Activated CD4-positive, alpha-beta T cell treated with anti-CD3 and anti-CD28 coated beads, Interleukin-2, Interleukin-6, amounts not matched to agents 100 ng/mL and 50 ng/mL, durations not matched to agents 16 hours and 8 hours (primary cell): Measurements from ENCODE around the gene PIGB.
"Not testable (repeated sequence)": the region's sequence is repeated elsewhere in the genome, so short reads cannot be mapped to it uniquely, and the experiment has no call there.

ENCODE experiments used
- DNase-seq: peaks from one replicate; pipeline ENCODE4 v3.0.0-alpha.2; 2020

PIGB gene

GRCh38 chr15:55302801-55303200 is 16.2 kb upstream of the PIGB start:
- DNase-seq = not testable (repeated sequence)

DNA sequence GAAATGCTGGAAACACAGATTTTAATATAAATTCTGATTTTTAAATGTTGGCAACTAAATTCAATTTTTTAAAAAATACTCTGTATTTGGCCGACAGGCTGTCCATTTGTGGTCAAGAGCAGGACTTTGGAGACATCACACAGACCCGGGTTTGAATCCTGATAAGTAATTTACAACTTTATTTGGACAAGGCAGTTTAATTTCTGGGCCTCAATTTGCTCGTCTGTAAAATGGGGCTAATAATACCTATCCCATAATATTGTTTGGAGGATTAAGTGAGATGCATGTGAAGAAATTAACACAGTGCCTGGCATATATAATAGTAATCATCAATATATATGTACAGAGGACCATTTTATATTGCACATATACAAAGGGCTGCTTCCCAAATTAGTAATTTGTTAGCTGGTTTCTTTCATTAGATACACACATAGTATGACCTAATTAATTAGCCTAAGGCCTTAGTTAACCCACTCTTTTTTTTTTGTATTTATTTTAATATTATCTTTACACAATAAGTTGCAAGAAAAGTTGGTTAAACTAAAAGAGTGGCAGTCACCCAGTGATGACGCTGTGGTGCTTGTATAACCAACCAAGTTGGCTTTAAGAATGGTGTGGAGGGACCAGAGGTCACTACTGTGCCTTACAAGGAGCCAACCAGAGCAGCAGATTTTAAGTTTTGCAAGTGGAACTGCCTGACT is 665 bp downstream of the PIGB start:
- DNase-seq = peak; percentile 38

DNA sequence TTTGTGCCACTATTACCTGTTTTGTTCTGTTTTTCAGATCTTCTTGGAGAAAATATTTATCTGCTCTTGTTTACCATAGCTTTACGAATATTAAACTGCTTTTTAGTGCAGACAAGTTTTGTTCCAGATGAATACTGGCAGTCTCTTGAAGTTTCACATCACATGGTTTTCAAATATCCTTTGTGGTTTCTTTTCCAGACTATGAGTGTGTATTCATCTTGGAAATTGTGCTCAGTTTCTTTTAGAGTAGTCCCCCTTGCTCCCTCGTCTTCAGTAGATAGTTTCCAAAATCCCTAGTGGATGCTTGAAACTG is 1.2 kb downstream of the PIGB start:
- no peak for DNase-seq

GRCh38 chr15:55320963-55321362 is 1.9 kb downstream of the PIGB start:
- DNase-seq = no peak

- DNase-seq = no peak
These were observed 3.4 kb downstream of the PIGB start for GRCh38 chr15:55322467-55322866.

- no peak for DNase-seq
These were observed 8.4 kb downstream of the PIGB start for GRCh38 chr15:55327387-55327786.

GRCh38 chr15:55334371-55334770 is 15.3 kb downstream of the PIGB start:
- DNase-seq = no peak

- DNase-seq = no peak
These were observed 16.0 kb downstream of the PIGB start for GRCh38 chr15:55334997-55335396.

- no peak for DNase-seq
These were observed 18.1 kb downstream of the PIGB start for GRCh38 chr15:55337160-55337559.

DNA sequence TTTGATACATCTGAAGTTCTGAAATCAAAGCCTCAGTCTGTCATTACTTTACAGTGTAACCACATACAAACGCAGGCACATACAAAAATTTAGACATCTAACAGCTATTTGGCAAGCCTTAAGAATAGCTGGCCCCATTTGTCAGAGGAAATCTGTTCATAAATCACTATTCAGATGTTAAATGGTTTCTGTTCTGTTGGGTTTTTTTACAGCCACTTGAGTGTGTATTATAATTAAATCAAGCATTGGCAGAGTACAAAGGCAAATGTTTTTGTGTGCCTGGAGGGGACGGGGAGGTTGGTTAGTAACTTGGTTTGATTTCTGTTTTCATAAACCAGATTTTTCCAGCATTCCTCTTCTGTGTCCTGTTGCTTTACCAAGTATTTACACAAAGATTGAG is 24.1 kb downstream of the PIGB start:
- no peak for DNase-seq

GRCh38 chr15:55344206-55344605 is 25.2 kb downstream of the PIGB start:
- DNase-seq = no peak

- no peak for DNase-seq
These were observed 29.3 kb downstream of the PIGB start for GRCh38 chr15:55348281-55348778.

- DNase-seq = no peak
These were observed 30.3 kb downstream of the PIGB start for GRCh38 chr15:55349282-55349681.

- no peak for DNase-seq
These were observed 34.0 kb downstream of the PIGB start for GRCh38 chr15:55353025-55353424.

GRCh38 chr15:55356985-55357585 is 38.1 kb downstream of the PIGB start:
- no peak for DNase-seq

GRCh38 chr15:55357774-55358173 is 38.8 kb downstream of the PIGB start:
- DNase-seq = no peak

DNA sequence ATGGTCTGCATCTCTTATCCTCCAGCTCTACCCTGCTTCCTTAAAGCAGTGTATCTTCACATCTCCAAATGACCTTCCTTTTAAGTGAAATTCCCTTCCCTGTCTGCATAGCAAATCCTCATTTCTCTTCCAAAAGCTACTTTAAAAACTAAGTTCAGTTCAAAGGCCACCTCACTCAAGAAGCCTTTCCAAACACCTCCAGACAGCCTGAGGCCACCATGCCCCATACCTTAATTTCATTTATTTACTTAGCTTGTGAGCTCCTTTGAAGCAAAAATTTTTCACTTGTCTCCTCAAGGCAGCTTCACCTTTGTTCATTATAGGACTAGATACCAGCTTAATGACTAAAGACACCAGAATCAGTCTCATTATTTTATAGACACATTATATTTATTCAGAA is 39.4 kb downstream of the PIGB start:
- DNase-seq = no peak

GRCh38 chr15:55360256-55360655 is 41.2 kb downstream of the PIGB start:
- DNase-seq = no peak

DNA sequence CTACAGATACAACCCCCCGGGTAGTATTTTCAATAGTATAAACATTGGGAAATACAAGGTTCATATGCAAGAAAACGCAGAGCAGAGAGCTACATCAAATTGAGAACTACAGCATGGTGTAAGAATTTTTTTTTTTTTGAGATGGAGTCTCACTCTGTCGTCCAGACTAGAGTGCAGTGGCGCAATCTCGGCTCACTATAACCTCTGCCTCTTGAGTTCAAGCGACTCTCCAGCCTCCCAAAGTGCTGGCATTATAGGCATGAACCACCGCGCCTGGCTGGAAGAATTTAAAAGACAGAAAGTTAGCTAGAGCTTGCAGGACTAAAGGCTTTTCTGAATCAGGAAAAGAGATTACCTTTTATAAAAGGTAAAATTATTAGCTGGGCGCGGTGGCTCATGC is 42.0 kb downstream of the PIGB start:
- DNase-seq = no peak

DNA sequence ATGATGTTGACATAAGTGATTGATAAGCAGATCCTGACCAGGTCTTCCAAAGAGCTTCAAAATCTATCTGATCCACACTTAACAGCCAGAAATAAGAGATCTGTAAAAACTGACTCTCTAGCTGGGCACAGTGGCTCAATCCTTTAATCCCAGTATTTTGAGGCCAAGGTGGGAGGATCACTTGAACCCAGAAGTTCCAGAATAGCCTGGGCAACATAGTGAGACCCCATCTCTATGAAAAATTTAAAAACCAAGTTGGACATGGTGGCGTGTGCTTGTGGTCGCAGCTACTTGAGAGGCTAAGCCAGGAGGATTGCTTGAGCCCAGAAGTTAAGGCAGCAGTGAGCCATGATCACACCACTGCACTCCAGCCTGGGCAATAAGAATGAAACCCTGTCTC is 43.6 kb downstream of the PIGB start:
- no peak for DNase-seq

DNA sequence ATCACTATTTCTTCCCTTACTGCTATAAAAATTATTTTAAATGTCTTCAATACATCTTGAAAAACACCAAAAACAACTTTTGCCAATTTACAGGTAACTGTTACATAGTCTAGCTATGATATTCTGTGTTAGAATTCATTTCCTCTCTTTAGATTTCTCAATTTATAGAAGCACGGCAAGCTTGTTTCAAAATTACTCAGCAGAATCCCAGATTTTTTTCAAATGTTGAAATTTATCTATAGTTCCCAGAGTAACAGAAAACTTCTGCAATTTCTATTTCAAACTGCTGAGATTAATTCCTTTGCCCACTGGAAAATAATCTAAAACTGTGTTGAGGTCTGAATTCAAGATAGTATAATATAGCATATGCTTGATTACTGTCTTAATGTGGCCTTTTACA is 48.0 kb downstream of the PIGB start:
- DNase-seq = no peak

DNA sequence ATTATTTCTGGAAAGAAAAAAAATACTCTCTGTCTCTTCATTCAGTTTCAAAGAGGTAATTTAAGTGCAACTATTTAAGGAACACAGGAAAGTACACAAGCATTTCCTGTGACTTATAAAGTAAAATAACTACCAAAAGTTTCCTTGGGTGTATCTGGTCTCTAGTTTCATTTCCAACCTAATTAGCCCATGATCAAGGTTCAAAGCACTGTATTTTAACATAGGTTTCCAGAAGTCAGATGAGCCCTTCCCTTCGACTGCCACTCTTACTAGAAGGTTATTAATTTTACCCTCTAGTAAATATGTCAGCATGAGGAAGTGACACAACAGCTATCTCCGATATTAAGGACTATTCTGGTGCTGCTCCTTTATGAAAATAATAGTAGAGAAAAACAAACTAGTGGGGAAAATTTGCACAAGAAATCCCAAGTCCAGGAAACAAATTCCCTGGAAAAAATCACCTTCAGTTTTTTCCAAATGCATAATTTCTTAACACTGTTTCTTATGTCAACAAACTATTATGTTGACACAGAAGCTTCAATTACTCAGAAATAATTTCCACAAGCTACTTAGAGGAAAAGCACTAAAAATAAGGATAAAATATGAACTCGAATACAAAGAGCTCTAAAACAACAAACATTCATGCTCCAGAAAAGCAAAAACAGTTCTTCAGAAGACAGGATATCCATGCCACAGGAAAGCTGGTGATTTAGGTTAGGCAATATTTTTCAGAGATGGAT is 53.8 kb downstream of the PIGB start:
- DNase-seq = no peak

- no peak for DNase-seq
These were observed 60.1 kb downstream of the PIGB start for GRCh38 chr15:55379095-55379494.

GRCh38 chr15:55381595-55381994 is 62.6 kb downstream of the PIGB start:
- no peak for DNase-seq
